ENCODE results near the gene RPL38. TPM values are rescaled to one million over a fixed set of nuclear protein-coding genes. Genes with fewer than 3 reads are reported as not detected.

Gene RPL38
- total and polyA plus RNA-seq, 2 of the 4 experiments (the other 2 are of a cell fraction) = 111 to 527 TPM

GRCh38 chr17:74202938-74203337, 540 bp upstream of the RPL38 start:
- H3K4me2 ChIP-seq (ENCODE audit: low read depth, low read length) = no peak overlapping the region; the same call in 1 of the 2 replicates
- H2BK15ac ChIP-seq (ENCODE audit: low read depth, low read length) = no peak overlapping the region
- DNase-seq = no peak
- no peak overlapping the region for H3K23ac ChIP-seq (ENCODE audit: low read depth, low read length)
- H2BK120ac ChIP-seq (ENCODE audit: low read depth, low read length) = no peak overlapping the region
- BruUV-seq (replicated peaks) = no TSS peak
- H4K91ac ChIP-seq (ENCODE audit: insufficient read depth, low read depth, low read length) = no peak overlapping the region
- H3K9me3 ChIP-seq (ENCODE audit: control insufficient read depth, insufficient read depth, low read length) = no peaks in the 10 kb centered on the region
- H2AK9ac ChIP-seq (replicated peaks; ENCODE audit: low read depth, low read length, poor library complexity) = no peak overlapping the region
- peaks cover 15% of the 10 kb centered on the region for H3K36me3 ChIP-seq (ENCODE audit: control insufficient read depth, insufficient read depth, low read length)
- peak overlapping the region in 1 of 2 experiments; percentile 29; a peak in 1 of 4 replicates for H4K8ac ChIP-seq (ENCODE audit: low read depth in 2 of 2, low read length in 2 of 2)
- no peak overlapping the region for H2AK5ac ChIP-seq (ENCODE audit: low read depth, low read length)
- H3K9me1 ChIP-seq (ENCODE audit: insufficient read depth, low read length) = no peaks in the 10 kb centered on the region
- no peak for ATAC-seq (ENCODE audit: low read depth)
- POLR2A ChIA-PET (ENCODE audit: unreplicated experiment) = no interaction called here
- dilution Hi-C loops (cut with HindIII; ENCODE audit: low sequenced_read_pairs, unreplicated experiment) = no loop called here
- H3K9ac ChIP-seq (ENCODE audit: low read depth, low read length) = no peak overlapping the region
- H3K4me1 ChIP-seq (ENCODE audit: control insufficient read depth, insufficient read depth, low read length) = peaks cover 5% of the 10 kb centered on the region
- no peak overlapping the region for H3K4ac ChIP-seq (ENCODE audit: low read depth, low read length)
- H3K14ac ChIP-seq (replicated peaks; ENCODE audit: low read depth, low read length) = no peak overlapping the region
- H3K27ac ChIP-seq (ENCODE audit: insufficient read depth, low read length) = no peak overlapping the region
- peaks cover 43% of the 10 kb centered on the region for H4K20me1 ChIP-seq (ENCODE audit: insufficient read depth, low read length)
- peaks cover 8 to 19% of the 10 kb centered on the region in 2 experiments for H3K79me1 ChIP-seq (ENCODE audit: low read depth in 1 of 2, low read length in 2 of 2)
- H3K56ac ChIP-seq (ENCODE audit: extremely low read depth, insufficient read depth, low read length) = no peak overlapping the region
- H3K27me3 ChIP-seq (ENCODE audit: control insufficient read depth, insufficient read depth, low read length) = peaks cover 9% of the 10 kb centered on the region
- 15% methylated on average over 11 of the region's 15 CpGs; no CpG with 5 or more reads in 1 of the 2 experiments for WGBS, 2 experiments (ENCODE audit: extremely low coverage in 2 of 2, insufficient read length in 1 of 2)
- H3K4me3 ChIP-seq (ENCODE audit: insufficient read depth, low read depth, low read length) = no peak overlapping the region
- no peak overlapping the region for H2BK20ac ChIP-seq (ENCODE audit: low read depth, low read length)
- CTCF ChIA-PET = interaction anchor here (1.2 to 1.7 kb wide), 4 partner anchors 10 to 16 kb away, joined by 3 to 6 read pairs (median 4); partner anchors contain the start of gene TTYH2
- H2BK5ac ChIP-seq (ENCODE audit: low read depth, low read length, poor library complexity, severe bottlenecking) = no peak overlapping the region
- in situ Hi-C loops (cut with MboI; ENCODE audit: low sequenced_read_pairs) = loop anchor here (25.0 kb wide), 1 partner anchor 659 kb away; the partner anchor contains the start of genes FDXR and GRIN2C
- no peak overlapping the region for H3K18ac ChIP-seq (ENCODE audit: low read depth, low read length)
- intact Hi-C loops (cut with micrococcal nuclease) = loop anchor here (1.0 kb wide), 1 partner anchor 774 kb away; no protein-coding TSS in a partner anchor
- no peak overlapping the region for H4K5ac ChIP-seq (ENCODE audit: low read depth, low read length)
- TF ChIP-seq SMC3 (IDR thresholded peaks at IDR 0.05; ENCODE audit: low read depth, low read length) (no peak), FOS (IDR thresholded peaks at IDR 0.05; ENCODE audit: low read depth, low read length) (no peak), MAFK (IDR thresholded peaks at IDR 0.05; ENCODE audit: low read depth, low read length) (no peak), POLR2A (IDR thresholded peaks at IDR 0.05; ENCODE audit: low read depth, low read length) (no peak), NFE2L2 (IDR thresholded peaks at IDR 0.05; ENCODE audit: low read depth, low read length) (no peak)
- H2AFZ ChIP-seq (replicated peaks; ENCODE audit: low read length, poor library complexity) = peak overlapping the region; percentile 82
